ENCODE data around the gene HAND2.

GRCh38 chr4:173520921-173521466 lies 9.0 kb downstream of the HAND2 start:
- TF ChIP-seq CTCF (IDR thresholded peaks at IDR 0.05; ENCODE audit: insufficient read depth, low read depth, low read length) = no peak
- TF ChIP-seq EZH2 (IDR thresholded peaks at IDR 0.05; ENCODE audit: insufficient read depth, low read length) = no peak
